ENCODE results near the gene FAM3D.

- TF ChIP-seq RAD21 (IDR thresholded peaks at IDR 0.05; ENCODE audit: low read depth) (no peak), SP1 (IDR thresholded peaks at IDR 0.05; ENCODE audit: low read depth) (no peak), CTCF (IDR thresholded peaks at IDR 0.05 in 2 of 3, conservative IDR thresholded peaks at IDR 0.05 in 1 of 3; ENCODE audit: borderline replicate concordance in 1 of 3, insufficient read depth in 1 of 3, low read depth in 2 of 3, low read length in 2 of 3) (no peak), EZH2 (IDR thresholded peaks at IDR 0.05) (no peak), POLR2A (IDR thresholded peaks at IDR 0.05; ENCODE audit: borderline replicate concordance, extremely low read depth, insufficient read depth, insufficient read length) (no peak), ATF3 (IDR thresholded peaks at IDR 0.05) (no peak), EGR1 (IDR thresholded peaks at IDR 0.05; ENCODE audit: low read depth) (no peak), ZNF274 (IDR thresholded peaks at IDR 0.05; ENCODE audit: low read depth, low read length) (no peak), CEBPB (IDR thresholded peaks at IDR 0.05; ENCODE audit: low read depth) (no peak), EZH2phosphoT487 (IDR thresholded peaks at IDR 0.05; ENCODE audit: borderline replicate concordance) (no peak)
Observed at GRCh38 chr3:58627941-58628340, 38.6 kb downstream of the FAM3D start.
